GM19240 (cell line): ENCODE data around the gene NOTCH4.
A peak's percentile ranks its signal among the peaks of the same experiment; 100 is the strongest.

ENCODE experiments used
- DNase-seq: peaks from one replicate; pipeline ENCODE4 v3.0.0; 2011; ENCODE audit warnings: low spot score; ENCODE audit not compliant: insufficient read length

The NOTCH4 gene

DNA sequence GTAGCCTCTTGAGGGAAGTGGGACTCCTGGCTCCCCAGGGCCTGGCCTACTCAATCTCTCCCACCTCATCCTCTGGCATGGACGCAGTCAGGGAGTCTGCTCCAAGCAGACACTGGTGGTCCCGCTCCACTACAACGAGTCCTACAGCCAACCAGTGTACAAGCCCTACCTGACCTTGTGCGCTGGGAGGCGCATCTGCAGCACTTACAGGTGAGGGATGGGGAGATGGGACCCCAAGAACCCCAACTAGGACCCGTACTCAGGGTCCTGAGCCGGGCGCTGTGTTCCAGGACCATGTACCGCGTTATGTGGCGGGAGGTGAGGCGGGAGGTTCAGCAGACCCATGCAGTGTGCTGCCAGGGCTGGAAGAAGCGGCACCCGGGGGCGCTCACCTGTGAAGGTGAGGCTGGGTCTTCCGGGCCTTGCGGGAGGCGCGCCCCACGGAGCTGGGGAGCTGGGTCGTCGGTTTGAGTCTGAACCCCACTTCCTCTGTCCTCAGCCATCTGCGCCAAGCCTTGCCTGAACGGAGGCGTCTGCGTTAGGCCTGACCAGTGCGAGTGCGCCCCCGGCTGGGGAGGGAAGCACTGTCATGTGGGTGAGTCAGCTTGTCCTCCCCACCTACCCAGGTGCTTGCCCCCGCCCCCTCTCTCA lies 57.3 kb downstream of the NOTCH4 start:
- DNase-seq = no peak

DNA sequence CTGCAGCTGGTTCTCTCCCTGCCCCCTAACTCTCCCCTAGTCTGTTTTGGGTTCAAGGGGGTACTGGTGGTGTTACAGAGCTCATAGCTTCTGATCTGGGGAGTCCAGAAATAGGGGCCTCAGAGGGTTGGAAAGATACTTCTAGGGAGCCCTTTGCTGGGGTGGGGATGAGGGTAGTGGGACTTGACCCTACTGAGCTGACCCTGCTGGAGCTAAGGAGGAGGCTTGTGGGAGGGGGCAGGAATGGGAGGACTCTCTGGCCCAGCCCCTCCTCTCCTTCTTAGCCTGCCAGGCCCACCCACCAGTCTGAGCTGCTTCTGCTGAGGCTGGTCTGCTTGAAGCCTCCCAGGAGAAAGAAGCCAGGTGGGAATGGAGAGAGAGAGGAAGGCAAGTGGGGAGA lies 59.6 kb downstream of the NOTCH4 start, which contains the start of gene EGFL8:
Gene EGFL8 (plus strand): TSS at position 301 of the 400 bp plus-strand sequence. CDS start 1,571 bp downstream, outside the sequence.
- DNase-seq = no peak

DNA sequence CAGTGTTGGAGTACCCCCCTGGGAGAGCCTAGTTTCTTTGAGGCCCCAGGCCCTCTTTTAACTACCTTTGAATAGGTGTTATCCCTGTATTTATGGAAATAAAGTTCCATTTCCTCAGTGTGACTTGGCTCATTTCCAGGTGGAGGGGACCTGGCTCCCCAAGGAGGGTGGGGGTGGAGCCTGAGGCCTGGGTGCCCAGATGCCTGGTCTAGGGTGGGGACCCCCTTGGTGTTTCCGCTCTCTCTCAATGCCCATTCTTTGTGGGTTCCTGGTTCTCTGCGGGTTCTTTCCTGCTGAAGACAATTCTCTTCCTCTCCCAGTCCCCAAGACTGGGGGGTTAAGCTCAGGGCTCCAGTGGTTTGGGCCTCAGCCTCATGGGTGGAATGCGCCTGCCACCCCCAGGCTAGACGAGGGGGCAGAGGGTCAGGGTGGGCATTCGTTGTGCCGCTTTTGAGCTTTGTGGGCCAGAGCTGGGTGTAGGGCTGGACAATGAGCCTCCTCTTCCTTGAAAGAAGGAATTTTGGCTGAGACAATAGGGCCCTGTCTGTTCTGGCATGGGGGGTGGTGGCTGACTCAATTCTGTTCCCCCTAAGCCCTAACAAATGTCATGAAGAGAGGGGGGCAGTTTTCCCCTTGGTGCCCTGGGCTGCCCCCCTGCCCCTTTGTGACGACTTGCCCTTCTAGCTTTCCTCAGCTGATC lies 60.2 kb downstream of the NOTCH4 start:
- no peak for DNase-seq

DNA sequence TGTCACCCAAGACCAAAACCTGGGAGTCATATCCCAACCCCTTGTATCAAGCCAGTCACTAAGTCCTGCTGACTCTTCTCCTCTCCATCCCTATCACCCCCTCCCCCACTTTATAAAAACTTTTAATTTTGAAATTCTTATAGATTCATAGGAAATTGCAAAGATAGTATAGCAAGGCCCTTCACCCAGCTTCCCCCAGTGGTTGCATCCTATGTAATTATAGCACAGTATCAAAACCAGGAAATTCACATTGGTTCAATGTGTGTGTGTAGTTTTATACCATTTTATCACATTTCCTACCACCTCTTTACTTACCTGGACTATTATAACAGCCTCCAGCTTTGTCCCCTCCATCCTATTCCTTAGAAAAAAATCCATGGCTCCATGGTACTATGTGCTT lies 65.8 kb downstream of the NOTCH4 start:
- DNase-seq = no peak

DNA sequence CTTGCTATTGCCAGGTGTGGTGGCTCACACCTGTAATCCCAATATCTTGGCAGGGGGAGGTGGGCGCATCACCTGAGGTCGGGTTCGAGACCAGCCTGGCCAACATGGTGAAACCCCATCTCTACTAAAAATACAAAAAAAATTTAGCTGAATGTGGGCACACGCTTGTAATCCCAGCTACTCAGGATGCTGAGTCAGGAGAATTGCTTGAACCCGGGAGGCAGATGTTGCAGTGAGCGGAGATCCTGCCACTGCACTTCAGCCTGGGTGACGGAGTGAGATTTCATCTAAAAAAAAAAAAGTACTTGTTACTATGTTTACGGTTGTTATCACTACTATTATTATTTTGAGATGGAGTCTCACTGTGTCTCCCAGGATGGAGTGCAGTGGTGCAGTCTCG lies 67.0 kb downstream of the NOTCH4 start:
- DNase-seq = no peak

DNA sequence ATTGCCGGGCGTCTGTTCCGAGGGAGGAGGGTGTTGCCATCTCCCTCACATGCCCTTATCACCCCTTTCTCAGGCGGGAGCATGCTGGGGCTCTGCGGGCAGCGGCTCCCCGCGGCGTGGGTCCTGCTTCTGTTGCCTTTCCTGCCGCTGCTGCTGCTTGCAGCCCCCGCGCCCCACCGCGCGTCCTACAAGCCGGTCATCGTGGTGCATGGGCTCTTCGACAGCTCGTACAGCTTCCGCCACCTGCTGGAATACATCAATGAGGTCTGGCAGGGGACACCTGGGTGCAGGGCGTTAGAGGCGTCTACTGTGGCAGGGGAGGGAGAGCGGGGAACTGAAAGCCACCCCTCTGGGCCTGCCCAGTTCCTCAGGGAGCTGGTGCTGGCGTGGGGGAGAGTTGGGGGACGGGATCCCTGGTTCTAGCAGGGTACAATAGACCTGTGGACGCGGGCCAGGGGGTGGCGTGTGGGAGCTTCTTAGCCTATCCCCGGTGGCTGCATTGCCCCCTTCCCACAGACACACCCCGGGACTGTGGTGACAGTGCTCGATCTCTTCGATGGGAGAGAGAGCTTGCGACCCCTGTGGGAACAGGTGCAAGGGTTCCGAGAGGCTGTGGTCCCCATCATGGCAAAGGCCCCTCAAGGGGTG lies 69.2 kb downstream of the NOTCH4 start:
- peak; percentile 84 for DNase-seq

DNA sequence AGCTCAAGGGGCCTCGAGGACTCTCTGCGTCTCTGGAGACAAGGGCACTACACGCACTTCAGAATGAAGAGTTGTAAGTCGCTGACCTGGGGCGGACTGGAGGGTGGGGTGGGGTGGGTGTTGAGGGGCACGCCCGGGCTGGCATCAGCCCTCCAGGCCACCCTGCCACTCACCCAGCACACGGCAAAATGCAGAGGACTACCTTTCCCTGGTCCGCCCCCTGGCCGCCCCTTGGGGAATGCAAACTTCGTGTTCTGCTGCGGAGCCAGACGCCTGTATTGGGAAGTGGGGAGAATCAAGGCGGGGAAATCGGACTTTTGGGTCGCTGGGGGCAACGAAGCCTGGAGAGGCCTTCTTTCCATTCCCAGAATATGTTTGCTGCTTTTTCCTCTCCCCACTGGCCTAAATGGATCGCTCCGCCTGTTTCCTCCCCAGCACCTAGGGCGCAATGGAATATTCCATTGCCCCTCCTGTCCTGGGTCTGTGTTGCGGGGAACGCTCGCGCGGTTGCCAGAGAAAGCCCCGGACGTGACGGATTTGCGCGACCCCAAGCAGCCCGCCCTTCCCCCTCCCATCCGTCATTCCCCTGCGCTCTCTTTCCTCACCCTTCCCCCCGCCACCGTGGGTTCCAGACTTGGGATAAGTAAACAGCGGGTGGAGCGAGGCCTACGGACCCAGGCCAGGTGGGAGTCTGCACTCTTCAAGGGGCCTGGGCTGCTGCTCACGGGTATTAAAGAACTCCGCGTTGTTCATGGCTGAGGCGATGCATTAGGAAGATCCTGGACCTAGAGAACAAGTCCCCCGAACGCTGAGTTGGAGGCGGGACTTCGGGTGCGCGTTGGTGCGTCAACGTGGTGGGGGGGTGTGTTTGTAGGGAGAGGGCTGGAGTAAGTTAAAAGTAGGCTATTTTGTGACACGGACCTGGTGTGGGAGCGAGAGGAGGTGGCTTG lies 70.0 kb downstream of the NOTCH4 start, which contains the start of gene PPT2:
Gene PPT2 (plus strand): TSS at position 578 of the 950 bp plus-strand sequence. CDS start 454 bp downstream, outside the sequence.
- DNase-seq = no peak

DNA sequence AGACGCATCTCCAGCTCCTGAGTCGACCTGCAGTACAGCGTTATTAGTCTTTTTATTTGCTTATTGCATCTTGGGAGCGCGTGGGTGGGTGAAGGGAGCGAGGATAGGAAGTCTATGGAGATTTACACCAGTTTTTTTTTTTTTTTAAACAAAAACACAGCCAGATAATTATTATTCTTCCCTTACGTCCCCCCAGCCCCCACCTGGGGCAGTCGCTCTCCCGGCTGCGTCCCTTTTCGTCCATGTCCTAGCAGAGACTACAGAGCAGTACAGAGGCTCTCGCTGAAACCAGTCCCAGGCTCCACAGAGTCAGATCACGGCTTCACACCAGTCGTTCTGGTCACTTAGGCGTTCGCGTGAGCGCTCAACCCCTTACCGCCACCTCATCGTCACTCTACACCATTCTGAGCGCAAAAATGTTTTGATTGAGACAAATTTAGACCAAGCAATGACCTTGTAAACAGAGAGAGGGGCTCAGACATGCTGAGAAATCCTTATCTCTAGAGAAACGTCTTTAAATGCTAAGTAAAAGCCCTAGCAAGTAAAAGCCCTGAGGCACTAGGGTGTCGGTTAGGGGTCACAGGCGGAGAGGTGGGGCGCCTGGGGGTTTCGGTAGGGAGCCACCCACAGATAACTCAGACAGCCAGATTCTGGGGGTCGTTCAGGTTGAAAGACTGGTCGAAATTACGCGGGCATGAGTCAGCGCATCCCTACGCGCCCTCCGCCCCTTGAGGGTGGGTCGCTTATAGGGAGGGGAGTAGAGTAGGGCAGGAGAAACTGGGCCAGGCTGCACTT lies 70.9 kb downstream of the NOTCH4 start:
- no peak for DNase-seq

DNA sequence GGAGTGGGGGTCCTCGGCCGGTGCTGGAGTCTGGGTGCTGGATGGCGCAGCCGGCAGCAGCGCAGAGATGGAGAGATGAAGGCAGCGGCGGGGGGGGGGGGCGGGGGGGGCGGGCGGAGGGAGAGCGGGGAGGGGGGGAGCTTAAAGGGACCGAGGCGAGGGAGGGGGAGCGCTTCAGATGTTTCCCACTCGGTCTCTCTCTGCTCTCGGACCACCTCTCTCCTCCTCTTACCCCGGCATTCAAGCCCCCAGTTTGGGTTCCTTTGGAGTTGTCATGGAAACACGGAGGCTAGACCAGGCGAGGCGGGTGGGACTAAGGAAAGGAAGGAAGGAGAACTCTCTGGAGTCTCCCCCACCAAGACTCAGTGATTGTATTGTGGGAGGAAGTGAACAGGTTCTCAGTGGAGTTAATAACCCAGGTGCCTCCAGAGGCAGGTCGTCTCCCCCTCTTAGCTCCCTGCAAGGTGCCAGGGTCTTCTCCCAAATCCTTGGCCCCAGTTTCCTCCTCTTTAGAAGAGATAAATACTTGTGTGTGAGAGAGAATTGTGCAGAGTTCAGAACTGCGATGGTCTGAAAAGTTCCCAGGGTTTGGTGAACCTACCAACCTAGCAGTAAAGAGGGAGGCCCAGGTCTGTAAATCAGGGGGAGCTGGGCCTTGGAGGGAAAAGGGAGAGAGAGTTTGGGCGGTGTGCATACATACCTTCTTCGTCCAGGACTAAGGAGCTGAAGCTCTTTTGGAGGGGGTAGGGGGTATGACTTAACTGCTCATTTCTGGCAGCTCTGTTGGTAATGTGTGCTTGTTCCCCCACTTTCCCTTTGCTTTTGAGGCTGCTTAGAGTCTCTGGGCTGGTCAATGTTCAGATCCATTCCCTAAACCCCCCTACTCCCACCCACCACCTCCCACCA lies 71.8 kb downstream of the NOTCH4 start, which contains the start of gene PRRT1:
Gene PRRT1 (minus strand): TSS at position 77 of the 906 bp plus-strand sequence. CDS start 112 bp downstream, outside the sequence.
- DNase-seq = no peak

DNA sequence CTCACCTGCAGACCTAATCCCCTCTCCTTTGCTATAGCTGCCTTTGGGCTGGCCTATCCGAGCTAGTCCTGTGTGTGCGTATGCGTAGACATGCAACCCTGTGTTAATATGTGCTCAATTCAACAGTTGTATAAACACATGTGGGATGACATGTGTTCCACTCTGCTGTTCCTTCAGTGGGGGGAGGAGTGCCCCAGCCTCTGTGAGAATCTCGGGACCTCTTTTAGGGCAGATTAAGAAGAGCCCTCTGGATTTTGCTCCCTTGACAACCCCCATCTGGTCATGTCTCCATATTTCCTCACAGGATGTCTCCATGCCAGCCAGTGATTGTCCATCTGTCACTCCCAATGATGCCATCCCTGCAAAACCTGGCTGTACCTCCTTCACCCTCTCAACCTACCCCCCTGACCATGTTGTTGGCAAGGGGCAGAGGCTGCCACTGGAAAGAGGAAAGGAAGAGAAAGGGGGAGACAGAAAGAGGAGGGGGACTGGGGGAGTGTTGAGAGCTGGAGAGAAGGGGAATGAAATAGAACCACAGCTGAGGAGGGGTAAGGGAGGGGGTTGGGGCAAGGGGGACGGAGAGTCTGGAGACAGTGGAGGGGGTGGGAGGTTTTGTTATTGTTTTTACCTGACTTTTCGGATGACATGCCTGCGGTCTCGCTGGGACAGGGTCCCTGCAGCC lies 72.5 kb downstream of the NOTCH4 start:
- DNase-seq = no peak

DNA sequence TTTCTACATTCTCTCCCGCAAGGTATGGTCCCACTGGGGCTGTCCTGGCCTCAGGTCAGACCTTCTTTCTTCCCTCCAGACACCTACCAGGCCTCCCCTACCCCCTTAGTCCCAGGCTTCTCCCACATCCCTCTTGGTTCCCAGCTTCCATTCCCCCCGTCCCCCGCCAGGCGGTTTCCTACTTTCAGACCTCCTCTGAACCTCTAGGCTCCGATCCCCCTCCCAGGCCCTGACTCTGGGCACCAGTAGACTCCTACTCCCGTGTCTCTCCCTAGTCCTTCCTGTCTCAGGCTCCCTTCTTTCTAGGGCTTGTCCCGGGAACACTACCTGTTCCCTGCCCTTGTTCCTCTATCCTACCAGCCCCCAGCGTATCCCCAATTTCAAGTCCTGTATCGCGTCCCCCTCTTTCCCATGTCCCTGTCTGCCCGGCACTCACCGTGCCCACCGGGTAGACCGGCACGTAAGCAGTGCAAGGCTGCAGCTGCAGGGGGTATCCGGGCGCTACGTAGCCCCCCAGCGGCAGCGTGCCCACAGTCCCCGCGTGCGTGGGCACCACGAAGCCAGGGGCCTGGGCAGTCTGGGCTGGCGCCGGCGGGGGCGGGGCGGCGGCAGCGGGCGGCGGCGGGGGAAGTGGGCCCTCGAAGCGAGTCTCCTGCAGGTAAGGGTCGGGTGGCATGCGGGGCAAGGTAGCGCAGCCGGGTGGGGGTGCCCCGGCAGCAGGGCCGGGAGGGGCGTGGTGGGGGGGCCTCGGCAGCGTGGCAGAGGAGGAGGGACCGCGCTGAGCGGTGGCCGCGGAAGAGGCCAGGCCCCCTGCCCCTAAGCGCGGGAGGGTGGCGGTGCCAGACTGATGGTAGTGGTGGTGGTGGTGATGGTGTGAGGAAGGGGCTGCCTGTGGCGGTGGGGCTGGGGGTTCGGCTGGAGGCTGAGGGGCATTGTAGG lies 73.7 kb downstream of the NOTCH4 start:
- no peak for DNase-seq

DNA sequence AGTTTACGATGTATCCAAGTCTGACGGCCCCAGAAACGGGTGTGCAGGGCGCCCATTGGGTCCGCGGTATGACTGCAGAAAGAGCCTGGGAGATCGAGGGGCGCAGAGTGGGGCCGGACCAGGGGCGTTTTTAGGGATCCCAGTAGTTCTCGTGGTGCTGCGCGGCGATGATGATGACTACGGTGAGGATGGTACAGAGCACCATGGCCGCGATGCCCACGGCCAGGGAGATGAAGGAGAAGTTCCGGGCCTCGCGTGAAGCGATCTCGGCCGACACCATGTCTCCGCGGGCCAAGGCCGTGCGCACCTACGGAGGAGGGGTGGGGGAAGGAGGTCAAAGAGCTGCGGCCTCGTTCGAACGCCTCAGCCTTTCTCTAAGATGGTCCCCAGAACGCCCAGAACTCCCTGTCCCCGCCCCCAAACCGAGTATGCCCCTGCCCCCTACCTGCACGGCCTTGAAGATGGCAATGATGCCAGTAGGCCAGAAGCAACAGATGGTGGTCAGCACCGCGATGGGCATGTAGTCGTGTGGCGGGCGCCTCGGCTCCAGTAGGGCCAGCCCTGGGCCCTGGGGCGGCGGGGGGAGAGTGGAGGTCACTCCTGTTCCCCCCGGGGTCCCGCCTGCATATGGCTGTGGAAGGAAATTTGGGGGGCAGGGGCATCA lies 74.6 kb downstream of the NOTCH4 start:
- no peak for DNase-seq

DNA sequence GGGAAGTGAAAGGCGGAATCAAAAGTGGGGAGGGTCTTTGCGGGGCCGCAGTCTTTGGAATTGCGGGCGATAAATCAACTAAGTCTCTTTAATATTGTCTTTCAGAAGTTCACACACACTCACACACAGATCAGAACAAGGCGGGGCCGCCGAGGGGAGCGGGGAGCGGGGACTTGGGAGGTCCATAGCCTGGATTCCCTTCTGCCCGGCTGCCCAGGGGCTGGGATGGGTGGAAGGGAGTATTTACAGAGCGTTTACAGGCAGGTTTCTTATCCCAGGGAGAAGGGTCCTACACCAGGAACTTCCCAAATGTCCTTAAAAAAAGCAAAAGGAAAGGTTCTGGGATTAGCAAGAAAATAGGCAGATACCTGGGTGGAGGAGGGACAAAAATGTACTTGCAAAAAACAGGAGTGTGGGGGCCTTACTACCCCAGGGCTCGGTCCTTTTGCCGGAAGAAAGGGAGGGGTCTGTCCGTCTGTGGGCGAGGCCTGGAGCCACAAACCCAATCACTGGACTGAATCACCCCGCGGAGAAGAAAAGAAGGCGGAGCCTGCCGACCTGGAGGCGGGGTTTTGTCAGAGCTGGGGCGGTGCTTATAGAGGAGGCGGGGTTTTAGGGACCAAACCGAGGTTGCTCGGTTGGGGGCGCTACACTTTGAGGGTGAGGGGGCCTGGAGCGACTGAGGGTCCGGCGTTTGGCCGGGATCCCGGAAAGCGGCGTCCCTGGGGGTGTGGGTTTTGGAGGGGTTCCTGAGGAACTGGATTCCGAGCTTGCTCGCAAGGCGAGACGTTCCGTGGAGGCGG lies 75.4 kb downstream of the NOTCH4 start:
- DNase-seq = no peak

DNA sequence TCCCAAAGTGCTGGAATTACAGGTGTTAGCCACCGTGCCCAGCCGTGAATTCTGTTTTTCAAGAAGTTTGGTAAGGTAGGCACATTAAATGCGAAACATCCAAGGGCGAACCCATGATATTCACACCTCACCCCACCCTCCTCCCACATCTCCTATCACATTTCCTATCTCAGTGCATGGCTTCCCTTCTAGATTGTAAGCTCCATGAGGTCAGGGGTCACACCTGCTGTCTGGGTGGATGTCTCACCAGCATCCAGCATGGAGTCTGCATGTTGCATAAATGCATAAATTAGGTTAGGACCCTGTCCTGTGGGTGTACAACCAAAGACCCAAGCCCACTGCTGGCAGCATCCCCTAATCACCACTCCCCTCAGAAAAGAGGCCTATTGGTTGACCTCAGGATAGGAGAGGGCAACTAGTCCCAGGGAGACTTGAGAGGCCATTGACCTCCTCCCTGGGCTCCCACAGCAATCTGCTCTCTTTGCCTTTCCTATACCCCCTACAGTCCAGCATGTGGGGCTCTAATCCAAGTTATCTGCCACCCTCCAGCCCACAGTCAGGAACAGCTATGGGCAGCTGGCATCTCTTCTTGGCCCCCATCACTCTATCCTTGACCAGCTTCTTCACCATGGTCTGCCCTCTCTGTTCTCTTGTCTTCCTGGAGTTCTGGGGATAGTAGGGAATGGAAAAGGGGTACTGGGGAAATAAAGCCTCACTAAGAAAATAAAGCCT lies 76.3 kb downstream of the NOTCH4 start:
- DNase-seq = no peak

DNA sequence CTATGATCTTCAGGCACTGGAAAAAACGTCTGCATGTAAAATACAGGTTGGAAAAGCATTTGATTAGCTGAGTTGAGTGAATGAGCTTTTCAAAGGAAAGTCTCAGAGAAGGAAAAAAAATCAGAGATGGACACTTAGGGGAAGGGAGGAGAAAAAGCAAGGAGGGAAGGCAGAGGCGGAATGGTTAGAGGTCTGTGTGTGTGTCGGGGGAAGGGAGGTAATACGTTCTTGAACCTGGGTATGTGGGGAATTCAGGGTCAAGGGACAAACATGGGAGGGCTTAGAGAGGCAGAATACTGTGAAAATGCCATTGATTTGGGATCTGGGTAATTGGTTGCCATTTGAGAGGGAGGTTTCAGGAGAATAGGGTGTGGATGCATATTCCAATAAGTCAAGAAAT lies 77.2 kb downstream of the NOTCH4 start:
- DNase-seq = no peak

DNA sequence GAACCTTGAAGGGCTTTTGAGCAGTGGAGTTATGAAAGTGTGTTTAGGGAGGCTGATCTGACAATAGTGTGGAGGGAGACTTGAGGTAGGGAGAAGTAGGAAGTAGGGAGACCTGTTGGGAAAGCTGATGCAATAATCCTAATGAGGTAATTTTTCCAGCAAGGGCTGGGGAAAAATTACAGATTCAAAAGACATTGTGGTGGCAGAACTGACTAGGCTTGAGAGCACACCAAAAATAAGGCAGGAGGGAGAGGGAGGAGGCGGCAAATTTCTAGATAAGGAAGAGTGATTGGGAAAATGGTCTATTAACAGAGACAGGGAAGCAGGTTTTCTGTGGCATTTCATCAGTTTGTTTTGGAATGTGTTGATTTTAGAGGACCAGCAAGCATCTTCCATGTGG lies 77.6 kb downstream of the NOTCH4 start:
- DNase-seq = no peak
